Fibroblast of pulmonary artery (primary cell): ENCODE results near the gene FBLN1.

ENCODE experiments used
- DNase-seq: peaks from one replicate; pipeline ENCODE4 v3.0.0-alpha.2; 2010; ENCODE audit warnings: low read depth
- H3K4me3 ChIP-seq: replicated peaks from 2 replicates; pipeline ENCODE4 v1.5.1; 2011; ENCODE audit warnings: low read depth, mild to moderate bottlenecking, control low read depth, low read length, moderate library complexity
- TF ChIP-seq, protein P1 (sequence below): IDR thresholded peaks from 2 replicates; pipeline ENCODE4 v1.5.1; 2011; ENCODE audit warnings: mild to moderate bottlenecking, control low read depth, low read length, inconsistent platforms; ENCODE audit errors: missing control alignments

The FBLN1 gene

DNA sequence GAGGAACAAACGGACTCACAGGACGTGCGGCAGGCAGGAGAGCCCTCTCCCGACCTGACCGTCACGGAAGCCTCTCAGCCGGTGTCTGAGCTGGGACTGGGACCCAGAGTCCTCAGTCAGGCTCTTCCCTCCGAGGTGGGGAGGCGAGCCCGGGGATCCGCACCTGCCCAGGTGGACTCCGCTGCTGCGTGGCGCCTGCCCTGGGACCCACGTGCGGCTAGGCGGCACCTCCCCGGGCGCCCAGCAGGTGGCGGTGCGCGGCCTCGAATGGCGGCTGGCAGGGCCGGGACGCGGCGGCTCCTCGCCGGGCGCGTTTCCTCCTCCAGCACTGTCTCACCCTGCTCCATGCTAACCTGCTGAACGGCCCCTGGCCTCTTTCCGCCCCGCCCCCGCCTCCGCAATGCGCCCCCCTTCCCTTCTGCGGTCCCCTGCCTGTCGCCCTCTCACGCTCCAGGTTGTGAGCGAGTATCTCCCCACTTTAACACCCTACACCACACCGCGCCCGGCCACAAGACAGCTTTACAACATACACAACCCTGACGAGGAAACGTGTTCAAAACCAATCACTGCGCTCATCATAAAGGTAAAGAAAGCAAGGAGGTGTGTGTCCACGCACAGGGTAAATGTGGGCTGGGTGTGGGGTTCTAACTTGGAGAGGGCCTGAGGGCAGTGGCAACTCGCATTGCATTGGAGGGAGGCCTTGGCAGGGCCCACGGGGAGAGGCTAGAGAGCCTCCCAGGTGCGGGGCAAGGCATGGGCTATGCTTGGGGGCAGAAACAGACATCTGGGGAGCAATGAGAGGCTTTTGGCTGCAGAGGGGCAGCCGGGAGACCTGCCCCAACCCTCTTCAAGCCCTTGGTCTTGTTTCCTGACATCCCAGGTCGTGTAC, 143.1 kb downstream of the FBLN1 start:
- TF ChIP-seq, protein P1, sequence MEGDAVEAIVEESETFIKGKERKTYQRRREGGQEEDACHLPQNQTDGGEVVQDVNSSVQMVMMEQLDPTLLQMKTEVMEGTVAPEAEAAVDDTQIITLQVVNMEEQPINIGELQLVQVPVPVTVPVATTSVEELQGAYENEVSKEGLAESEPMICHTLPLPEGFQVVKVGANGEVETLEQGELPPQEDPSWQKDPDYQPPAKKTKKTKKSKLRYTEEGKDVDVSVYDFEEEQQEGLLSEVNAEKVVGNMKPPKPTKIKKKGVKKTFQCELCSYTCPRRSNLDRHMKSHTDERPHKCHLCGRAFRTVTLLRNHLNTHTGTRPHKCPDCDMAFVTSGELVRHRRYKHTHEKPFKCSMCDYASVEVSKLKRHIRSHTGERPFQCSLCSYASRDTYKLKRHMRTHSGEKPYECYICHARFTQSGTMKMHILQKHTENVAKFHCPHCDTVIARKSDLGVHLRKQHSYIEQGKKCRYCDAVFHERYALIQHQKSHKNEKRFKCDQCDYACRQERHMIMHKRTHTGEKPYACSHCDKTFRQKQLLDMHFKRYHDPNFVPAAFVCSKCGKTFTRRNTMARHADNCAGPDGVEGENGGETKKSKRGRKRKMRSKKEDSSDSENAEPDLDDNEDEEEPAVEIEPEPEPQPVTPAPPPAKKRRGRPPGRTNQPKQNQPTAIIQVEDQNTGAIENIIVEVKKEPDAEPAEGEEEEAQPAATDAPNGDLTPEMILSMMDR: peak; percentile 35
- DNase-seq: peak; percentile 54
- H3K4me3 ChIP-seq: no peak overlapping the region

DNA sequence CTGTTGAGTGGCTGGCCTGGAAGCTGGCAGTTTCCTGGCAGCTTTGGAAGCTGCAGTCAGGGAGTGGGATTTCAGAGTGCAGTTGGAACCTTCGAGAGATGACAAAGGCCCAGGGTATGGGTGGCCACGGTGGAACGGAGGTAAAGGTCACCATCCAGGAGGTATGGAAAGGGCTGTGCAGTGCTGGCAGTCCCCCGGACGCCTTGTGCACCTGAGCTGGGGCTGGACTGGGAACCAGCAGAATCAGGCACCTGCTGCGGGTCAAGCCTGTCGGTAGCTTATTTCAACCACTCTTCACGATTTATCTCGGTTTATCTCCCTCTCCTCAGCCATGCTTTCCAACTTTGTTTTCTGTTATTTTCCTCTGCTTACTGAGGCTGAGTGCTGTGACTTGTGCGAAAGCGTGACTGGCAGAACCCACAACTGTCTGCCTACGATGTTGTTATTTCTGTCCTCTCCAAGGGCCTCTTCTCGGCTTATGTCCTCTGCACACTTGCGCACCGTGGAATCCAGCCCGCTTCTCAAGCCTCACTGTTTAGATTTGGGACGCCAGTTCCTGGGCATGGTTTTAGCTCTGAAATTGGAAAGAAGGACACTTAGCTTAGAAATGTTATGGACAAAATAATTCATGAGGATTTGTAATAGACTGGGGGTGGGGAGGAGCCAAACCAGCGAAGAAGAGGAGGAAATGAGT, 145.0 kb downstream of the FBLN1 start:
- TF ChIP-seq, protein P1: no peak
- H3K4me3 ChIP-seq: no peak overlapping the region
- DNase-seq: no peak

DNA sequence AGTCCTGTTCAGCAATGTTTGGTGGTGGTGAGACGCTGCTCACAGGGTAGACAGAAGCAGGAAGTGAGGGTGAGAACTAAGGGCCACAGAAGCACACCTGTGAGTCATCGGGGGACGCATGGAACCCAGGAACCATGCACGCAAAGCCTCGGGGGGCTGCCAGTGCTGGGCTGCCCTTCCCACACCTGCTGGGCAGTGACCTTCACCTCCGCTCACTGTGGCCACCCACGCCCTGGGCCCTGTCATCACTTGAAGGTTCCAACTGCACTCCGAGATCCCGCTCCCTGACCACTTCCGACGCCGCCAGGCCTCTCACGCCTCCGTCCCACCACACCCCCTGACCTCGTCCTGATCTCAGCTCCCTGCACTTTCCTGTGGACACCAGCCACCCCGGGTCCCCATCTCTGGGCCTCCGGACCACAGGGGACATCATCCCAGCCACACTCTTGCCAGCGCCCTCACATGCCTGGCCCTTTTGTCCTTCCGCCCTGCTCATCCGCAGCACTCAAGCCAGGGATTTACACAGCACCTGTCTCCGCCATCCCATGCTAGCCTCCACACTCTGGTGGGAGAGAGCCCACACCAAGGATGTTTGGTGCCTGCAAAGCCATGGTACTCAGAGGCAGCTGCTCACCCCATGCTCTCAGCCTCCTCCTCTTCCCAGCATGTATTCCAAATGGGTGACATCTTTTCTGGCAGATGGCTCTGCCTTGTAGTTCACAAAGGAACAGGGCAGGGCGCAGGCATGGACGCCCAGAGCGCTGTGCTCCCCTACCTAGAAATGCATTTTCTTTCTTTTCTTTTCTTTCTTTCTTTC, 145.8 kb downstream of the FBLN1 start:
- no peak for DNase-seq
- TF ChIP-seq, protein P1: no peak
- H3K4me3 ChIP-seq: no peak overlapping the region

DNA sequence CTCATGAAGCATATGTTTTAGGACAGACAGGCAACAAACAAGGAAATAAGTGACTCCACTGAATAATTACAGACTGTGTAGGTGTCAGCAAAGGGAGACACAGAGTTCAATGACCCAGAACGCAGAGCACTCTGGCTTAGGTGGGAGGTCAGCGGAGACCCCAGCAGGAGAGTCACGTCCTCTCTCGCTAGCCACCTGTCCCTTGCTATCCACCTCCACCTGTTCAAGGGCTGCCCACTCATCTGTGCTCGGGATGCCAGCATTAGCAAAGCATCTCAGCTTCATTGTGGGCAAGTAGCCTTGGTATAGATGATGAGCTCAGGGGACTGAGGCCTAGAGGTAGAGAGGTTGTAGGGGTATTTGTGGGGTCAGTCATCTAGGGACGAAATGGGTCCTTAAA, 147.1 kb downstream of the FBLN1 start:
- no peak for DNase-seq
- TF ChIP-seq, protein P1: no peak
- H3K4me3 ChIP-seq: no peak overlapping the region

DNA sequence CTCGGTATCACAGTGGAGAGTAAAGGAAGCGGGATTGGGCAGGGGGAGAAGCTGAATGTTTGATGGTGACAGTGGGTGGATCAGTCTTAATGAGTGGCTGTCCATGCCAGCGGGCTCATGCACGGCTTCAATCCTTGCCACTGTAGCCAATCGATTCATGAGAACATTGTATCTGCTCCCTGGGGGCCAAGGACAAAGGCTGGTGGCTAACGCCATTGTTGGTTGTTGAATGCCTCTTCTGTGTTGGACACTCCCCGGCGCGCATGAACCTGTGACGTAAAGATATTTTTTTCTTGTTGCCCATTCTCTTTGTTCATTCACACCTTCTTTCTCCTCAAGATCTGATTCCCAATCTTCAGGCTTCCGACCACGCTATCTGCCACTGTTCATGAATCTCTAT, 148.0 kb downstream of the FBLN1 start:
- H3K4me3 ChIP-seq: no peak overlapping the region
- TF ChIP-seq, protein P1: no peak

More for the DNA sequence above, 148.0 kb downstream of the FBLN1 start:
- DNase-seq: no peak
